ENCODE measurements around the gene KLHDC3. TPM values are rescaled to one million over a fixed set of nuclear protein-coding genes. Genes with fewer than 3 reads are reported as not detected.
A peak's percentile ranks its signal among the peaks of the same experiment; 100 is the strongest.

Gene KLHDC3
- total RNA-seq, 1 donor from 2014 or later, result 154 TPM

- Mint-ChIP-seq H3K9me3 (ENCODE audit: unreplicated experiment) (no peaks in the 10 kb centered on the region), H3K4me3 (ENCODE audit: unreplicated experiment) (no peak overlapping the region), H3K36me3 (ENCODE audit: low read depth, unreplicated experiment) (peaks cover 3% of the 10 kb centered on the region), H3K27me3 (ENCODE audit: unreplicated experiment) (peaks cover 8% of the 10 kb centered on the region), H3K4me1 (ENCODE audit: unreplicated experiment) (peaks cover 14% of the 10 kb centered on the region), H3K27ac (ENCODE audit: unreplicated experiment) (no peak overlapping the region)
- no peak for TF ChIP-seq CTCF (IDR thresholded peaks at IDR 0.05; ENCODE audit: unreplicated experiment)
- no peak for DNase-seq (ENCODE audit: low spot score)
Observed at GRCh38 chr6:42973926-42974325, 40.1 kb upstream of the KLHDC3 start.

GRCh38 chr6:42974919-42975505 is 39.0 kb upstream of the KLHDC3 start:
- no peak for TF ChIP-seq CTCF (IDR thresholded peaks at IDR 0.05; ENCODE audit: unreplicated experiment)
- Mint-ChIP-seq H3K4me3 (ENCODE audit: unreplicated experiment) (no peak overlapping the region), H3K9me3 (ENCODE audit: unreplicated experiment) (no peaks in the 10 kb centered on the region), H3K36me3 (ENCODE audit: low read depth, unreplicated experiment) (peaks cover 9% of the 10 kb centered on the region), H3K27me3 (ENCODE audit: unreplicated experiment) (peaks cover 12% of the 10 kb centered on the region), H3K4me1 (ENCODE audit: unreplicated experiment) (peaks cover 25% of the 10 kb centered on the region), H3K27ac (ENCODE audit: unreplicated experiment) (no peak overlapping the region)
- no peak for DNase-seq (ENCODE audit: low spot score)

- Mint-ChIP-seq H3K4me1 (ENCODE audit: unreplicated experiment) (peaks cover 28% of the 10 kb centered on the region), H3K27ac (ENCODE audit: unreplicated experiment) (no peak overlapping the region), H3K27me3 (ENCODE audit: unreplicated experiment) (peaks cover 14% of the 10 kb centered on the region), H3K36me3 (ENCODE audit: low read depth, unreplicated experiment) (peaks cover 9% of the 10 kb centered on the region), H3K9me3 (ENCODE audit: unreplicated experiment) (no peaks in the 10 kb centered on the region), H3K4me3 (ENCODE audit: unreplicated experiment) (peak overlapping the region; percentile 93)
- DNase-seq (ENCODE audit: low spot score), result no peak
- TF ChIP-seq CTCF (IDR thresholded peaks at IDR 0.05; ENCODE audit: unreplicated experiment), result no peak
Observed at GRCh38 chr6:42978487-42978838, 35.6 kb upstream of the KLHDC3 start.

GRCh38 chr6:42978839-42979522 is 35.1 kb upstream of the KLHDC3 start, which contains the start of gene PEX6:
TSS of gene PEX6 (minus strand) at chr6:42979181. CDS start at chr6:42979150, 31 bp downstream.
- Mint-ChIP-seq H3K27ac (ENCODE audit: unreplicated experiment) (peak within 1 kb of the TSS; percentile 88), H3K4me1 (ENCODE audit: unreplicated experiment) (peaks cover 30% of the 10 kb centered on the region), H3K4me3 (ENCODE audit: unreplicated experiment) (peak within 1 kb of the TSS; percentile 93), H3K9me3 (ENCODE audit: unreplicated experiment) (no peaks in the 10 kb centered on the region), H3K27me3 (ENCODE audit: unreplicated experiment) (peaks cover 14% of the 10 kb centered on the region), H3K36me3 (ENCODE audit: low read depth, unreplicated experiment) (peaks cover 9% of the 10 kb centered on the region)
- TF ChIP-seq CTCF (IDR thresholded peaks at IDR 0.05; ENCODE audit: unreplicated experiment), result no peak
- peak; percentile 85 for DNase-seq (ENCODE audit: low spot score)

- DNase-seq (ENCODE audit: low spot score), result no peak
- no peak for TF ChIP-seq CTCF (IDR thresholded peaks at IDR 0.05; ENCODE audit: unreplicated experiment)
- Mint-ChIP-seq H3K4me1 (ENCODE audit: unreplicated experiment) (peaks cover 29% of the 10 kb centered on the region), H3K27ac (ENCODE audit: unreplicated experiment) (peak overlapping the region; percentile 88), H3K27me3 (ENCODE audit: unreplicated experiment) (peaks cover 15% of the 10 kb centered on the region), H3K36me3 (ENCODE audit: low read depth, unreplicated experiment) (peaks cover 9% of the 10 kb centered on the region), H3K9me3 (ENCODE audit: unreplicated experiment) (no peaks in the 10 kb centered on the region), H3K4me3 (ENCODE audit: unreplicated experiment) (peak overlapping the region; percentile 93)
Observed at GRCh38 chr6:42979523-42980177, 34.4 kb upstream of the KLHDC3 start.
